Right ventricle myocardium inferior (tissue), 1 donor: ENCODE results near the gene ADPRS. TPM values are rescaled to one million over a fixed set of nuclear protein-coding genes. Genes with fewer than 3 reads are reported as not detected.

Source experiments
- ATAC-seq: fragments of 200-7000 bp; cut with Tn5 transposase; one replicate; pipeline ENCODE4 v1.9.1; 2020; ENCODE audit warnings: mild to moderate bottlenecking, moderate library complexity
- DNase-seq: peaks from one replicate; pipeline ENCODE4 v3.0.0; 2021; ENCODE audit errors: missing footprints
- intact Hi-C: fragments of 100-400 bp; cut with DNase I; formaldehyde crosslinking; loops from one replicate; pipeline ENCODE4 v1.11.0; 2022
- long read RNA-seq: library from polyadenylated mRNA; unstranded; transcript quantifications from one replicate; pipeline ENCODE4 v2.0.0, GENCODE V29; 2021
- total RNA-seq: library from RNA; stranded (reverse); fragmentation: NEBNext Ultra II Directional; extraction: Animal tissue kit (Norgen Biotek cat#: 25700); gene quantifications from one replicate; pipeline ENCODE4 v1.2.1, GENCODE V29; 2021
- donor health status: DM: no; HTN: yes; CAD: no; lungs with severe emphysema.

The ADPRS gene, protein sequence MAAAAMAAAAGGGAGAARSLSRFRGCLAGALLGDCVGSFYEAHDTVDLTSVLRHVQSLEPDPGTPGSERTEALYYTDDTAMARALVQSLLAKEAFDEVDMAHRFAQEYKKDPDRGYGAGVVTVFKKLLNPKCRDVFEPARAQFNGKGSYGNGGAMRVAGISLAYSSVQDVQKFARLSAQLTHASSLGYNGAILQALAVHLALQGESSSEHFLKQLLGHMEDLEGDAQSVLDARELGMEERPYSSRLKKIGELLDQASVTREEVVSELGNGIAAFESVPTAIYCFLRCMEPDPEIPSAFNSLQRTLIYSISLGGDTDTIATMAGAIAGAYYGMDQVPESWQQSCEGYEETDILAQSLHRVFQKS
- 18.1 TPM for total RNA-seq
- long read RNA-seq, transcript ADPRHL2-201 (6 exons, 1,668 nt), result major isoform, 17 of 18 reads
- long read RNA-seq, partial matches to known transcripts, result 1 of 18 reads
- long read RNA-seq, other reads (novel, unspliced or antisense), result 0 of 18 reads

DNA sequence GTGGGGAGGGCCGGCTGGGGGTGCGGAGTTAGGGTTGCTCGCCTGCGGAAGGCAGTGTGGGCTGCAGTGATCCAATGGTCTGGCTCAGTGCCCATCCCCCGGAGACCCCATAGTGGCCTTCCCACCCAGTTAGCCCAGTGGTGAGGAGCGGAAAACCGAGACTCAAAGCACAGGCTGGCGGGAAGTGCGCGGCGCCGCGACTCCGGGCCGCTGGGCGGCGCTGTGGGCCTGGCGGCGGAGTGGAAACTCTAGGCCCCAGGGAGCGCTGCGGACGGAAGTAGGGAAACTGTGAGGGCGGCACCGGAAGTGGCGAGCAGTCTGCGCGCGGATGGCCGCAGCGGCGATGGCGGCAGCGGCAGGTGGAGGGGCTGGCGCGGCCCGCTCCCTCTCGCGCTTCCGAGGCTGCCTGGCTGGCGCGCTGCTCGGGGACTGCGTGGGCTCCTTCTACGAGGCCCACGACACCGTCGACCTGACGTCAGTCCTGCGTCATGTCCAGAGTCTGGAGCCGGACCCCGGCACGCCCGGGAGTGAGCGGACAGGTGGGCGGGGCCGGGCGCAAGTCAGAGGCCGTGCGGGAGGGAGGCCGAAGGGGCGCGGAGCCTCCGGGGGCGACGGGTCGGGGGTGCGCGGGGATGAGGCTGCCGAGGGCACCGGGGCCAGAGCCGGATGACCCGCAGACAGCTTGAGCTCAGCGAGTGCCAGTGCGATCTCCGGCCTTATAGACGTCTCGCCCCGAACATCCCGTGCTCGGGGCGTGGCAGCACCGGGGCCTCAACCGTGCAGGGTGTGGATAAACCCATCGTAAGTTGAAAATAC, at the start of gene ADPRS:
TSS of gene ADPRS (plus strand) at position 316 of the 816 bp plus-strand sequence. CDS start at position 329, 13 bp downstream.
- ATAC-seq, result peak; percentile 94

GRCh38 chr1:36040238-36040637, 48.5 kb upstream of the ADPRS start:
- intact Hi-C loops, result no loop called here
- ATAC-seq (no peak), DNase-seq (no peak)

More for the DNA sequence above, at the start of gene ADPRS:
- intact Hi-C loops, result loop anchor here (10.0 kb wide), 2 partner anchors 204 to 234 kb away; partner anchors contain the start of gene AGO1
- peak; percentile 94 for DNase-seq

DNA sequence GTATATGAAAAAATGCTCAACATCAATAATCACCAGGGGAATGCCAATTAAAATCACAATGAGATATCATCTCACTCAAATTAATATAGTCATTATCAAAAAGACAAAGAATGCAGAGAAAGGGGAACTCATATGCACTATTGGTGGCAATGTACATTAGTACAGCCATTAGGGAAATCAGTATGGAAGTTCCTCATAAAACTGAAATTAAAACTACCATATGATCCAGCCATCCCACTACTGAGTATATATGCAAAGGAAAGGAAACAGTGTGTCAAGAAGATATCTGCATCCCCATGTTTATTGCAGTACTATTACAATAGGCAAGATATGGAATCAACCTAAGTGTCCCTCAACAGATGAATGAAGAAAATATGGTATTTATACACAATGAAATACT, 36.9 kb upstream of the ADPRS start:
- intact Hi-C loops, result no loop called here
- DNase-seq, result no peak
- ATAC-seq, result no peak

DNA sequence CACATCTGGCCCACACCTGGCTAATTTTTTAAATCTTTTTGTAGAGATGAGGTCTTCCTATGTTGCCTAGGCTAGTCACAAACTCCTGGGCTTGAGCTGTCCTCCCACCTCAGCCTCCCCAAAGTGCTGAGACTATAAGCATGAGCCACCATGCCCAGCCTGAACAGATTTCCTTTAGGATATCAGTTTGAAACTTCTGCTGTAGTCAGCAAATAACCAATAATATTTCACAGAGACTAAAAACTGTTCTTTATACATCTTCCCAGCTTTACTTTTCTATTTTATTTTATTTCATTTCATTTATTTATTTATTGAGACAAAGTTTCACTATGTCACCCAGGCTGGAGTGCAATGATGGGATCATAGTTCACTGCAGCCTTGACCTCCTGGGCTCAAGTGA, 34.7 kb upstream of the ADPRS start:
- DNase-seq (no peak), ATAC-seq (no peak)
- intact Hi-C loops, result no loop called here

DNA sequence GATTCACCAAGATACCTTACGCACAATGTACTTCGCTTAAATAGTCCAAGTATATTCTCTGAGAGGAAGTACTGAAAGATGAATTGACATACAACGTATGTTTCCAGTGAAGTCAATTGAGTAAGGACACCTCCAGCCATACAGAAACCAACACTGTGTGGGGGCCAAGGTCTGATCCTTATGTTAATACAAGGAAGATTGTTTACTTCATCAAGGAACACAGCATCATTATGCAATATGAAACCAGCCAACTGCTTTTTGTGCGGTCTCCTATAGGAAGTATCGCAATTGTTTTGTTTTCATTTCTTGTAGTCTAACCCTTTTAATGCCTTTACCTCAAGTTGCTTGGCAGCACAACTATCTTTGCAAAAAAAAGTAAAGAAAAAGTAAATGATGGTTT, 33.0 kb upstream of the ADPRS start:
- DNase-seq (no peak), ATAC-seq (no peak)
- intact Hi-C loops, result no loop called here

- DNase-seq (no peak), ATAC-seq (no peak)
- intact Hi-C loops, result no loop called here
Observed at GRCh38 chr1:36062315-36062714, 26.4 kb upstream of the ADPRS start.

DNA sequence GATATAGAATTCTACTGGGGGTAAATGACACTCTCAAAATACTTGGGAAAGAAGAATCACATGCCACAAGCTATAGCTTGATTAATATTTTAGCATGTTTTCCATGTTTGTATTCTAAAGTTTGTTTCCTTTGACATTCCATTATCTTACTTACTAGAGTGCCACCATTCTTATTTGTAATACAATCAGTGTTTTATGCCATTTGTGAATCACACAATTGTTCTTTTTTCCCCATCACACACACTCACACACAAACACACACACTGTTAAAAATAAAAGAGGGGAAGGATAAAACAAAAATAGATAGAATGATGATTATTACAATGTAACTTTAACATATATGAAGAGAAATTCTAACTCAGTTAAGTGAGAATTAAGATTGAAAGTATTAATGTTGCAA, 20.8 kb upstream of the ADPRS start:
- ATAC-seq, result no peak
- no peak for DNase-seq
- intact Hi-C loops, result no loop called here

DNA sequence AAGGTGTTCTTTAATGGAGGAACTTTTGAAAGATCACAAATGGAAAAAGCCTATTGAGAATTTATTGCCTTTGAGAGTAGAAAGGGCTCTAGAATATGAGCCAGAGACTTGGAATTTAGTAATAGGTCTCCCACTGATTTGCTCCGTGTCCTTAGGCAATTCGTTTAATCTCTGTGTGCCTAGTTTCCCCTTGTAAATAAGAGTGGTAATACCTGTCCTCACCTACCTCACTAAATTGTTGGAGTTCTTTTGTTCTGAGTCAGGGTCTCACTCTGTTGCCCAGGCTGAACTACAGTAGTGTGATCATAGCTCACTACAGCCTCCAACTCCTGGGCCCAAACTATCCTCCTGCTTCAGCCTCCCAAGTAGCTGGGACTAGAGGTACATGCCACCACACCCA, 19.8 kb upstream of the ADPRS start:
- intact Hi-C loops, result no loop called here
- DNase-seq (no peak), ATAC-seq (no peak)

- no peak for DNase-seq
- intact Hi-C loops, result no loop called here
- no peak for ATAC-seq
Observed at GRCh38 chr1:36070349-36070748, 18.3 kb upstream of the ADPRS start.

GRCh38 chr1:36076979-36077573, 11.6 kb upstream of the ADPRS start:
- DNase-seq, result no peak
- ATAC-seq, result no peak
- intact Hi-C loops, result no loop called here

- no peak for DNase-seq
- ATAC-seq, result no peak
- intact Hi-C loops, result loop anchor here (10.0 kb wide), 2 partner anchors 195 to 225 kb away; partner anchors contain the start of gene AGO1
Observed at GRCh38 chr1:36080236-36080635, 8.5 kb upstream of the ADPRS start.

DNA sequence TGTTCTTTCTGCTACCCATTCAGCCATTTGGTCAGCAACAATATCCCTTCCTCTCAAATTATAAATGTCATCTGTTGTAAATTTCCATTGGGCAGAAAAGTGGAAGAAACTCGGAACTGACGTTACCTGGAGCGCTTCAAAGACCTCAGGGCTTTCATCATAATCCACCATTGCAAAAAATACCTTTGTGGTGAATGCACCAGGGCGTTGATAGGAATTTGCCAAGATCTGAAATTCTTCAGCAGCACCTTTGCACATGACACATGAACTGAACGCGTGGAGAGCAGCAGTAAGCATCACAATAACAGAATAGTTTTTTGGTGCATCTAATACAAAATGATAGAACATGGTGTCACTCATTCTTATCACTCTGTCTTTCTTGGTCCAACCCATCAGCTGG, 7.9 kb upstream of the ADPRS start:
- intact Hi-C loops, result loop anchor here (10.0 kb wide), 2 partner anchors 196 to 226 kb away; partner anchors contain the start of gene AGO1
- ATAC-seq, result no peak
- DNase-seq, result no peak

- no peak for ATAC-seq
- DNase-seq, result no peak
- intact Hi-C loops, result loop anchor here (10.0 kb wide), 2 partner anchors 197 to 227 kb away; partner anchors contain the start of gene AGO1
Observed at GRCh38 chr1:36081926-36082485, 6.7 kb upstream of the ADPRS start.

DNA sequence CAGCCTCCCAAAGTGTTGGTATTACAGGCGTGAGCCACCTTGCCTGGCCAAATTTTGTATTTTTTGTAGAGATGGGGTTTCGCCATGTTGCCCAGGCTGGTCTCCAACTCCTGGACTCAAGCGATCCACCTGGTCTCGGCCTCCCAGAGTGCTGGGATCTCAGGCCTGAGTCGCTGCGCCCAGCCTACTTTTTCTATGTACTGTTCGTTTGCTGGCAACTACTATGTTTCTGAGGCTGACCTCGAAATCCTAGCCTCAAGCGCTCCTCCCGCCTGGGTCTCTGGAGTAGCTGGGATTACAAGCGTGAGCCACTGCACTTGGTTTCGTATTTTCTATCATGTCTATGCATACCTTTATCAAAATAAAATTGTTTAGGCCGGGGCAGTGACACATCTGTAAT, 5.5 kb upstream of the ADPRS start:
- ATAC-seq (no peak), DNase-seq (no peak)
- intact Hi-C loops, result loop anchor here (10.0 kb wide), 2 partner anchors 198 to 228 kb away; partner anchors contain the start of gene AGO1

- intact Hi-C loops, result loop anchor here (10.0 kb wide), 2 partner anchors 199 to 229 kb away; partner anchors contain the start of gene AGO1
- no peak for ATAC-seq
- no peak for DNase-seq
Observed at GRCh38 chr1:36083635-36084496, 4.8 kb upstream of the ADPRS start, which contains the start of gene TEKT2. Gene TEKT2 (plus strand): TSS chr1:36084094. CDS start chr1:36084922, 828 bp downstream.

DNA sequence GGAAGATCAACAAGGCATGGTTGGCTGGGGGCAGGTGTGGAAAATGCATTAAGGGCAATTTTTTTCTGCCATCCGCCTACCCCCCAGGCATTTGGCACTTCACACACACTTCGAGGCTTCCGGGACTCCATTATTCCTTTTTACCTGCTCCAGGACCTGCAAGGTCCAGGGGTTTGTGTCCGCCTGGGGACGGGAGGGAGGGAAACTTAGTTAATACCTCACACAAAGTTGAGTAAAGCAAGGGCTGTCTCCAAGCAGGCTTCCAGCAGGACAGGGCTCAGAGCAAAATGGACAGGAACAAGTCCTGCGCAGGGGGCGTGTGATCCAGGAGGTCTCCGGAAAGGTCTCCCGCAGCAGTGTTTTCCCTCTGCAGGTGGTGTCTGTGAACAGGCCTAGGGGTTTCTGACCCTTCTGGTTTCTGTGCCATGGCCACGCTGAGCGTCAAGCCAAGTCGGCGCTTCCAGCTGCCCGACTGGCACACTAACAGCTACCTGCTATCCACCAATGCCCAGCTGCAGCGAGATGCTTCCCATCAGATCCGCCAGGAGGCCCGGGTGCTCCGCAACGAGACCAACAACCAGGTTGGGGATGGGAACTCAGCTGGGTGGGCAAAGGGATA, 4.1 kb upstream of the ADPRS start:
- DNase-seq (no peak), ATAC-seq (no peak)
- intact Hi-C loops, result loop anchor here (10.0 kb wide), 2 partner anchors 200 to 230 kb away; partner anchors contain the start of gene AGO1

DNA sequence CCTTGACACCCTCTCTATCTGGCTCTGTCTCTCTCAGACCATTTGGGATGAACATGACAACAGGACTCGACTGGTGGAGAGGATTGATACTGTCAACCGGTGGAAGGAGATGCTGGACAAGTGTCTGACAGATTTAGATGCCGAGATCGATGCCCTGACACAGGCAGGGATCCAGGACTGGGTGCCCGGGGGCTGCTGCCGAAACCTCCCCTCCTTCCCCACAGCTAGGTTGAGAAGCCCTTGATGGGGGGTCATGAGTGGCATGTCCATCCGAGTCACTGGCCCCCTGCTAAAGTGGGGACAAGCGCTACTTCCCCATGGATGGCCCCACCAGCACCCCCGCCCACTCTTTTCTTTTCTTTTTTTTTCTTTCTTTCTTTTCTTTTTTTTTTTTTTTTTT, 3.6 kb upstream of the ADPRS start:
- ATAC-seq, result no peak
- intact Hi-C loops, result loop anchor here (10.0 kb wide), 2 partner anchors 200 to 230 kb away; partner anchors contain the start of gene AGO1
- no peak for DNase-seq
